Astrocyte (in vitro differentiated cells and primary cell): Measurements from ENCODE around the gene UBE2E1. TPM values are rescaled to one million over a fixed set of nuclear protein-coding genes. Genes with fewer than 3 reads are reported as not detected.
A peak's percentile ranks its signal among the peaks of the same experiment; 100 is the strongest.

Source experiments
- DNase-seq: peaks from one replicate; pipeline ENCODE4 v3.0.0-alpha.2; 2010; ENCODE audit warnings: low read depth
- FAIRE-seq: peaks from 2 replicates; lab custom pipeline; 2011; peaks lifted over from hg19 to GRCh38; lab: Jason Lieb, UNC
- H2AFZ ChIP-seq: 2 replicates; pipeline ENCODE4 v1.6.0; 2012; ENCODE audit warnings: low read depth, low read length, inconsistent platforms
- H3K27ac ChIP-seq: 2 replicates; pipeline ENCODE4 v1.5.1; 2011; ENCODE audit warnings: low read depth, low read length, inconsistent platforms
- H3K27me3 ChIP-seq: 2 replicates; pipeline ENCODE4 v1.6.0; 2011; ENCODE audit warnings: low read length, inconsistent platforms; ENCODE audit not compliant: insufficient read depth
- H3K36me3 ChIP-seq: 2 replicates; pipeline ENCODE4 v1.5.1; 2011; ENCODE audit warnings: low read length, inconsistent platforms; ENCODE audit not compliant: insufficient read depth
- H3K4me1 ChIP-seq: 2 replicates; pipeline ENCODE4 v1.5.1; 2011; ENCODE audit warnings: low read length, inconsistent platforms; ENCODE audit not compliant: insufficient read depth
- H3K4me2 ChIP-seq: 2 replicates; pipeline ENCODE4 v1.6.0; 2012; ENCODE audit warnings: low read length, inconsistent platforms
- H3K4me3 ChIP-seq: 2 replicates; pipeline ENCODE4 v1.5.1; 2011; ENCODE audit warnings: low read depth, mild to moderate bottlenecking, low read length, inconsistent platforms; ENCODE audit not compliant: insufficient read depth
- H3K79me2 ChIP-seq: 2 replicates; pipeline ENCODE4 v1.6.0; 2012; ENCODE audit warnings: mild to moderate bottlenecking, low read length, inconsistent platforms; ENCODE audit not compliant: insufficient read depth
- H3K9ac ChIP-seq: 2 replicates; pipeline ENCODE4 v1.6.0; 2012; ENCODE audit warnings: mild to moderate bottlenecking, low read length, inconsistent platforms
- H3K9me3 ChIP-seq: 2 replicates; pipeline ENCODE4 v1.5.1; 2012; ENCODE audit warnings: low read depth, mild to moderate bottlenecking, low read length, inconsistent platforms; ENCODE audit not compliant: insufficient read depth
- H4K20me1 ChIP-seq: 2 replicates; pipeline ENCODE4 v1.6.0; 2012; ENCODE audit warnings: low read length, inconsistent platforms; ENCODE audit not compliant: insufficient read depth
- H3K27ac Mint-ChIP-seq: one replicate; pipeline ENCODE4 v1.8.0; 2021; ENCODE audit warnings: mild to moderate bottlenecking, mixed read lengths; ENCODE audit not compliant: unreplicated experiment
- H3K27me3 Mint-ChIP-seq: one replicate; pipeline ENCODE4 v1.8.0; 2021; ENCODE audit warnings: low read depth, mixed read lengths; ENCODE audit not compliant: unreplicated experiment
- H3K36me3 Mint-ChIP-seq: one replicate; pipeline ENCODE4 v1.8.0; 2021; ENCODE audit warnings: low read depth, mixed read lengths; ENCODE audit not compliant: unreplicated experiment
- H3K4me1 Mint-ChIP-seq: one replicate; pipeline ENCODE4 v1.8.0; 2021; ENCODE audit warnings: low read depth, mixed read lengths; ENCODE audit not compliant: unreplicated experiment
- H3K4me3 Mint-ChIP-seq: one replicate; pipeline ENCODE4 v1.8.0; 2021; ENCODE audit warnings: mild to moderate bottlenecking, moderate library complexity, mixed read lengths; ENCODE audit not compliant: unreplicated experiment
- H3K9me3 Mint-ChIP-seq: one replicate; pipeline ENCODE4 v1.8.0; 2021; ENCODE audit warnings: mild to moderate bottlenecking, mixed read lengths; ENCODE audit not compliant: unreplicated experiment
- CTCF ChIP-seq: IDR thresholded peaks from 2 replicates; pipeline ENCODE4 v1.5.1; 2011; ENCODE audit warnings: low read depth, mild to moderate bottlenecking, inconsistent platforms, low read length, moderate library complexity; ENCODE audit not compliant: insufficient read depth
- EZH2 ChIP-seq: IDR thresholded peaks from 2 replicates; pipeline ENCODE4 v1.6.1; 2012; ENCODE audit warnings: mild to moderate bottlenecking, low read length, inconsistent platforms; ENCODE audit not compliant: insufficient read depth
- total RNA-seq: library from RNA; stranded (reverse); gene quantifications from 2 replicates; pipeline ENCODE4 v1.2.1, GENCODE V29; 2021

Gene UBE2E1
- total RNA-seq, 1 donor from 2014 or later = 150 TPM

GRCh38 chr3:23825802-23826201 lies 20.0 kb downstream of the UBE2E1 start:
- no peaks in the 10 kb centered on the region for H3K27me3 ChIP-seq
- no peak overlapping the region for H2AFZ ChIP-seq
- no peaks in the 10 kb centered on the region for H3K4me1 ChIP-seq
- H3K4me3 ChIP-seq = no peak overlapping the region
- H3K36me3 ChIP-seq = no peaks in the 10 kb centered on the region
- no peak for TF ChIP-seq EZH2
- TF ChIP-seq CTCF = no peak
- H3K4me3 Mint-ChIP-seq = no peak overlapping the region
- H3K4me2 ChIP-seq = no peak overlapping the region
- H3K9ac ChIP-seq = no peak overlapping the region
- peaks cover 83% of the 10 kb centered on the region for H4K20me1 ChIP-seq
- FAIRE-seq = no peak
- H3K27ac Mint-ChIP-seq = no peak overlapping the region
- H3K27ac ChIP-seq = no peak overlapping the region
- peaks cover 2% of the 10 kb centered on the region for H3K36me3 Mint-ChIP-seq
- no peaks in the 10 kb centered on the region for H3K9me3 Mint-ChIP-seq
- peaks cover 78% of the 10 kb centered on the region for H3K79me2 ChIP-seq
- no peaks in the 10 kb centered on the region for H3K9me3 ChIP-seq
- H3K27me3 Mint-ChIP-seq = no peaks in the 10 kb centered on the region
- no peak for DNase-seq
- peaks cover 43% of the 10 kb centered on the region for H3K4me1 Mint-ChIP-seq

- Histone ChIP-seq H3K79me2 (peaks cover 75% of the 10 kb centered on the region), H3K9ac (no peak overlapping the region), H3K4me2 (no peak overlapping the region), H3K4me3 (no peak overlapping the region), H3K27me3 (no peaks in the 10 kb centered on the region), H3K36me3 (no peaks in the 10 kb centered on the region), H3K4me1 (no peaks in the 10 kb centered on the region), H2AFZ (no peak overlapping the region), H4K20me1 (peaks cover 77% of the 10 kb centered on the region), H3K9me3 (no peaks in the 10 kb centered on the region), H3K27ac (no peak overlapping the region)
- H3K27ac Mint-ChIP-seq = no peak overlapping the region
- no peak for FAIRE-seq
- DNase-seq = peak; percentile 18
- no peak overlapping the region for H3K4me3 Mint-ChIP-seq
- peaks cover 40% of the 10 kb centered on the region for H3K4me1 Mint-ChIP-seq
- H3K36me3 Mint-ChIP-seq = peaks cover 3% of the 10 kb centered on the region
- H3K9me3 Mint-ChIP-seq = no peaks in the 10 kb centered on the region
- TF ChIP-seq CTCF = no peak
- no peak for TF ChIP-seq EZH2
- H3K27me3 Mint-ChIP-seq = no peaks in the 10 kb centered on the region
These were observed 20.8 kb downstream of the UBE2E1 start for GRCh38 chr3:23826382-23827064.

GRCh38 chr3:23829242-23829934 lies 23.6 kb downstream of the UBE2E1 start:
- Histone ChIP-seq H3K9ac (no peak overlapping the region), H4K20me1 (peaks cover 74% of the 10 kb centered on the region), H3K4me3 (no peak overlapping the region), H3K36me3 (no peaks in the 10 kb centered on the region), H3K27ac (no peak overlapping the region), H3K4me2 (no peak overlapping the region), H3K9me3 (no peaks in the 10 kb centered on the region), H3K27me3 (no peaks in the 10 kb centered on the region), H3K4me1 (no peaks in the 10 kb centered on the region), H2AFZ (no peak overlapping the region), H3K79me2 (peaks cover 78% of the 10 kb centered on the region)
- no peak for DNase-seq
- Mint-ChIP-seq H3K9me3 (no peaks in the 10 kb centered on the region), H3K27ac (no peak overlapping the region), H3K4me1 (peaks cover 41% of the 10 kb centered on the region), H3K27me3 (no peaks in the 10 kb centered on the region), H3K4me3 (no peak overlapping the region), H3K36me3 (peaks cover 2% of the 10 kb centered on the region)
- TF ChIP-seq CTCF (no peak), EZH2 (no peak)
- no peak for FAIRE-seq
